Nephron (organoid): ENCODE results near the gene DHX35.
A peak's percentile ranks its signal among the peaks of the same experiment; 100 is the strongest.

Source experiments
- H3K27ac Mint-ChIP-seq, 3 experiments: 2 replicates each; pipeline ENCODE4 v1.8.0; 2020; ENCODE audit warnings: mixed read lengths in 3 of 3, mild to moderate bottlenecking in 2 of 3, moderate library complexity in 1 of 3
- H3K27me3 Mint-ChIP-seq: 2 replicates; pipeline ENCODE4 v1.8.0; 2021; ENCODE audit warnings: low read depth, mild to moderate bottlenecking, moderate library complexity, mixed read lengths
- H3K36me3 Mint-ChIP-seq: 2 replicates; pipeline ENCODE4 v1.8.0; 2020; ENCODE audit warnings: low read depth, mixed read lengths
- H3K4me1 Mint-ChIP-seq: 2 replicates; pipeline ENCODE4 v1.8.0; 2020; ENCODE audit warnings: mixed read lengths
- H3K4me3 Mint-ChIP-seq, 3 experiments: 2 replicates each; pipeline ENCODE4 v1.8.0; 2020; ENCODE audit warnings: mild to moderate bottlenecking in 3 of 3, mixed read lengths in 3 of 3, moderate library complexity in 2 of 3
- H3K9me3 Mint-ChIP-seq: 2 replicates; pipeline ENCODE4 v1.8.0; 2020; ENCODE audit warnings: mixed read lengths
- CTCF ChIP-seq, 3 experiments: fragments of 200-600 bp; sonication (generic); IDR thresholded peaks; one replicate each; pipeline ENCODE4 v1.5.0; 2021; ENCODE audit warnings: antibody characterized with exemption in 3 of 3; ENCODE audit not compliant: unreplicated experiment in 3 of 3

Gene DHX35

GRCh38 chr20:38962044-38962927 is at the start of gene DHX35:
DHX35 (plus strand) TSS chr20:38962344; CDS start chr20:38962368, 24 bp downstream.
- TF ChIP-seq CTCF (IDR thresholded peaks at IDR 0.05; ENCODE audit: unreplicated experiment in 3 of 3): peak in 2 of 3 experiments; percentile 15 to 28
- H3K4me3 Mint-ChIP-seq: peak within 1 kb of the TSS; percentile 96 to 98 (median 96)
- H3K27ac Mint-ChIP-seq: peak within 1 kb of the TSS; percentile 91 to 97 (median 96)
- H3K4me1 Mint-ChIP-seq: peaks cover 15% of the 10 kb centered on the region
- H3K27me3 Mint-ChIP-seq: no peaks in the 10 kb centered on the region
- H3K9me3 Mint-ChIP-seq: no peaks in the 10 kb centered on the region
- peaks cover 5% of the 10 kb centered on the region for H3K36me3 Mint-ChIP-seq

GRCh38 chr20:38915355-38915754 is 46.8 kb upstream of the DHX35 start:
- Mint-ChIP-seq H3K27ac (no peak overlapping the region), H3K9me3 (no peaks in the 10 kb centered on the region), H3K27me3 (peaks cover 27% of the 10 kb centered on the region), H3K4me3 (no peak overlapping the region), H3K36me3 (no peaks in the 10 kb centered on the region), H3K4me1 (no peaks in the 10 kb centered on the region)
- TF ChIP-seq CTCF (IDR thresholded peaks at IDR 0.05; ENCODE audit: unreplicated experiment in 3 of 3): no peak

GRCh38 chr20:38917657-38918056 is 44.5 kb upstream of the DHX35 start:
- no peaks in the 10 kb centered on the region for H3K4me1 Mint-ChIP-seq
- no peak for TF ChIP-seq CTCF (IDR thresholded peaks at IDR 0.05; ENCODE audit: unreplicated experiment in 3 of 3)
- no peak overlapping the region for H3K27ac Mint-ChIP-seq
- H3K27me3 Mint-ChIP-seq: peaks cover 32% of the 10 kb centered on the region
- H3K4me3 Mint-ChIP-seq: no peak overlapping the region
- no peaks in the 10 kb centered on the region for H3K36me3 Mint-ChIP-seq
- no peaks in the 10 kb centered on the region for H3K9me3 Mint-ChIP-seq

GRCh38 chr20:38918172-38918571 is 44.0 kb upstream of the DHX35 start:
- no peak for TF ChIP-seq CTCF (IDR thresholded peaks at IDR 0.05; ENCODE audit: unreplicated experiment in 3 of 3)
- Mint-ChIP-seq H3K36me3 (no peaks in the 10 kb centered on the region), H3K9me3 (no peaks in the 10 kb centered on the region), H3K27ac (no peak overlapping the region), H3K4me3 (no peak overlapping the region), H3K4me1 (no peaks in the 10 kb centered on the region), H3K27me3 (peaks cover 30% of the 10 kb centered on the region)

GRCh38 chr20:38919683-38920082 is 42.5 kb upstream of the DHX35 start:
- Mint-ChIP-seq H3K4me1 (no peaks in the 10 kb centered on the region), H3K27ac (no peak overlapping the region), H3K27me3 (peaks cover 25% of the 10 kb centered on the region), H3K36me3 (no peaks in the 10 kb centered on the region), H3K4me3 (no peak overlapping the region), H3K9me3 (no peaks in the 10 kb centered on the region)
- no peak for TF ChIP-seq CTCF (IDR thresholded peaks at IDR 0.05; ENCODE audit: unreplicated experiment in 3 of 3)

GRCh38 chr20:38920411-38920810 is 41.7 kb upstream of the DHX35 start:
- H3K9me3 Mint-ChIP-seq: no peaks in the 10 kb centered on the region
- H3K36me3 Mint-ChIP-seq: no peaks in the 10 kb centered on the region
- no peaks in the 10 kb centered on the region for H3K4me1 Mint-ChIP-seq
- H3K27me3 Mint-ChIP-seq: peaks cover 29% of the 10 kb centered on the region
- no peak overlapping the region for H3K4me3 Mint-ChIP-seq
- no peak overlapping the region for H3K27ac Mint-ChIP-seq
- TF ChIP-seq CTCF (IDR thresholded peaks at IDR 0.05; ENCODE audit: unreplicated experiment in 3 of 3): no peak
